Stimulated activated CD4-positive, alpha-beta T cell treated with anti-CD3 and anti-CD28 coated beads, Interleukin-1b, Interleukin-23, amount 100 ng/mL, for 48 hours (primary cell): ENCODE results near the gene HSD11B1L.
A peak's percentile ranks its signal among the peaks of the same experiment; 100 is the strongest.
"Not testable (repeated sequence)": the region's sequence is repeated elsewhere in the genome, so short reads cannot be mapped to it uniquely, and the experiment has no call there.

Experiments used
- DNase-seq: peaks from one replicate; pipeline ENCODE4 v3.0.0-alpha.2; 2020

HSD11B1L gene

DNA sequence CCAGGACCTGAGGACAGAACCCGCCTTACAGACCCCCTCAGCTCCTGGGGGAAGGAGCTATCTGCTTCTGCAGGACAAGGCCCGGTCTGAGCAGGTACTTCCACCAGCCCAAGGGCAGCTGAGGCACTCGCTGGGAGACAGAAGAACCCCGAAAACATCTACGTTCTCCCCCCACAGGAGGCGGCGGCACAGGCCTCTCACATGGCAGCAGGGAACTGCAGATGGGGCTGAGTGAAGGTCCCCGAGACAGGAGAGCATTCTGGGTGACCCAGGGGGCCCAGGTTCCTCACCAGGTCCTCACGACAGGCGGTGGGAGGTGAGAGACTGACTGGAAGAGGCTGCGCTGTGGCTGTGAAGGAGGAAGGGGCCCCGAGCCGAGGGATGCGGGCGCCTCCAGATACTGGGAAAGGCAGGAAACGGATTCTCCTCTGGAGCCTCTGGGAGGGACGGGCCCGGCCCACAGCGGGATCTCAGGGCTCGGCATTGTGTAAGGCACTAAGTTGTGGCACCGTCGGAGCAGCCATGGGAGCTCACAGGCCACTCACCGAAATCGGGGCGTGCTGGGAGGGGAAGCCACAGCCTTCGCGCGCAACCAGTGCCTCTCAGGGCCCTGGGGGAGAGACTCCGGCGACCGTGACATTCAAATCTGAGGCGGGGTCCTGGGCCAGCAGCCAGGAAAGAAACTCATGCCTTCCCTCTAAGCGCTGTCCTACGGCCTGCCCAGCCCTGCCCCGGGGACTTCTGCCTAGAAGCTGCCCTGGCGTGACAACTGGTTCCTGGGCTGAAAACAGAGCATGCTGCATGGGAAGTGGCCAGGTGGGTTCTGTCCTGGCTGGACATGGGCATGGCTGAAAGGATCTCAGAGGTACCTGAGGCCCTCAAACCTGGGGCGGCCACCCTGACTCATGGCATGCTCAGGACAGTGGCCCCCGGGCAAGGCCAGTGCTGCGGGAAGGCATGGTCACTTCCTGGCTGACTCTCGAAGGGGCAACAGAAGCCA is 23.3 kb downstream of the HSD11B1L start:
- no peak for DNase-seq

DNA sequence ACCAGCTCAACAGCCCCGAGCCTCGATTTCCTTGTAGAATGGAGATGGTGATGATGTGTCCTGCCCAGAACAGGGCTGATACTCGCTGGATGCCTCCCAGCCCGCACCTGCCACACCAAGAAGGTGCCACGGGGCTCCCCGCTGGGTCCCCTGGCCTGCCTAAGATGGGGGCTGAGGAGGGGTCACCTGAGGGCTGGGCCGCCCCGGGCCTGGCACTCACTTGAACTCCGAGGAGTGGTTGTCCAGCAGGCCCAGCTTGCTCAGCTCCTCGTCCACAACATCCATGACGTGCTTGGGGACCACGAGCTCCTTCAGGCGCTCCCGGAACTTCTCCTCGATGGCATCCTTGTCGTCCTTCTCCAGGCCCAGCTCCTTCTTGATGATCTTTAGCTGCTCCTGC is 24.7 kb downstream of the HSD11B1L start:
- no peak for DNase-seq

DNA sequence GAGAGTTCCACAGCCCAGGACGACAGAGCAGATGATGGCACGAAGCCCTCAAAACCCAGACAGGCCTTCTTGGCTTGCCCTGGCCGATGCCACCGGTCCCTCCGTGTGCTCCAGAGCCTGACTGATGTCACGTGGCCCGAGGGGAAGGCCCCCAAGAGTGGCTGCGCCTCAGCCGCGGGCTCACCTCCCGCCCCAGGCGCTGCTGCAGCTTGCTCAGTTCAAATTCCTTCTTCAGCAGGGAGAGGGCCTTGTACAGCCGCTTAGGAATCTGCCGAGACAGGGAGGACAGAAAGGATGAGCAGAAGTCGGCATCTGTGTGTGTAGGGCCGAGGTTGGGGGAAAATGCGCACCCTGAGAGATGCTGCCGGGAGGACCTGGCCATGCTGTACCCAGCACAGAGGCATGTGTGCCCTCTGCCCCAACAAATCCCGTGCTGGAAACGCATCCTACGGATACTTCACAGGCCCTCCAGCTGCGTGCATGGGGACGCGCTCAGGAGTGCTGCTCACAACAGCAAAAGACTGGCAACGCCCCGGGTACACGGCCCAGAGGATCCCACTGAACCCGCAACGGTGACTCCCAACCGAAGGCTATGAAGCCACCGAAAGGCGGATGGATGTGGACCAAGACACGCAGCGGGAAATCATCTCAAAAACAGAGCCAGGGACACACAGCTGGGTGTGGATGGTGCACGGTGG is 26.2 kb downstream of the HSD11B1L start:
- DNase-seq: no peak

DNA sequence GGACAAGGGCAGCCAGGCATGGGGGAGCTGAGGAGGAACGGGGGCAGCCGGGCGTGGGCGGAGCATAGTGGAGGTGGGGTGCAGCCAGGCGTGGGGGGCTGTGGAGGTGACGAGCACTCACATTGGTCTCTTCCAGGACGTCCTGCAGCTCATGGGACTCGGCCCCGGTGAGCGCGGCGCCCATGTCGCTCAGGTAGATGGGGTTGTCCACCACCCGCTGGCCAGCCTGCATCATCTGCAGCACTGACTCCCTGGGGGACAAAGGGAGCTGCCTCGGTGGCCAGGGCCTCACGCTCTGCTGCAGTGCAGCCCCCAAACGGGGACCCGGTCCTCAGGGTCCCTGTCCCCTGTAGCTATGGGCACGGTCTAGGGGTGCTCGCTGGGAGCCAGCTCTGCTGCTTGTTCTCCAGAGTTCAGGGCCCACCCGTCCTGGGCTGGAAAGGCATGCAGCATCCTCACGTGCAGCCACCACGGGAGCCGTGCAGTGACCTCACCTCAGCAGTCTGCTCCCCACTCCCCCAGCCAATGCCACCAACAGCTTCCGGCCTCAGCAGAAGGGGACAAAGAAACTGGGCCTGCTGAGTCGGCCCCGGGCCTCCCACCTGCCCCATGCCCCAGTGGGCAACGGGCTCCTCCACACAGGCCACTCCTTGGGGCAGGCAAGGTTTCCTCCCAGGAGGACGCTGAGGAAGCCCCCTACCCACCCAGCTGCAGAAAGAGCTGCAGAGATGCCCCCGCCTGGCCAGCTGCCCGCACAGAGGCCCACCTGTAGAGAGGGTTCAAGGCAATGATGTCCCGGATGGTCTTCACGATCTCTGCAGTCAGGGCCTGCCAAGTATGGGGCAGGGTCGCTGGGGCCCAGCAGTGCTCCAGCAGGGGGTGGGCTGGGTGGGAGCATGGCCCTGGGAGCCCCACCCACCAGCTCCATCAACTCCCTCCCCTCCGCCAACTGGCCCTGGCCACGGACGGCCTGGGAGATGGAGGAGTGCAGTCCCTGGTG is 27.0 kb downstream of the HSD11B1L start:
- DNase-seq: no peak

DNA sequence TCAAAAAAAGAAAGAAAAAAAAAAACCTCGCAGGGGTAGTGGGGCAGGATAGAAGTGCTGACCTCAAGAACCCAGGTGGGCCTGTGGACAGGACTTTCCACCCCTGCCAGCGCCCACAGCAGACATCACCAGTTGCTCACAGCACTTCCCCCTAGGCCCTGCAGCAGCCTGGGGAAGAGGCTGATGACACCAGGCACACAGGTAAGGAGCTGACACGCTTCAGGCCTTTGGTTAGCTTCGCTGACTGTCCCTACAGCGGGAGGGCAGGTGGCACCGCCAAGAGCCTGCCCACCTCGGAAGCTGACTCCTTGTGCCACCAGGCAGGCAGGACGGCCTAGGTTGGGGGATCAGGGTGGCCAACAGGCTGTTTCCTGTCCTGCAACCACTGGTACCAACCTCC is 30.2 kb downstream of the HSD11B1L start:
- DNase-seq: no peak

DNA sequence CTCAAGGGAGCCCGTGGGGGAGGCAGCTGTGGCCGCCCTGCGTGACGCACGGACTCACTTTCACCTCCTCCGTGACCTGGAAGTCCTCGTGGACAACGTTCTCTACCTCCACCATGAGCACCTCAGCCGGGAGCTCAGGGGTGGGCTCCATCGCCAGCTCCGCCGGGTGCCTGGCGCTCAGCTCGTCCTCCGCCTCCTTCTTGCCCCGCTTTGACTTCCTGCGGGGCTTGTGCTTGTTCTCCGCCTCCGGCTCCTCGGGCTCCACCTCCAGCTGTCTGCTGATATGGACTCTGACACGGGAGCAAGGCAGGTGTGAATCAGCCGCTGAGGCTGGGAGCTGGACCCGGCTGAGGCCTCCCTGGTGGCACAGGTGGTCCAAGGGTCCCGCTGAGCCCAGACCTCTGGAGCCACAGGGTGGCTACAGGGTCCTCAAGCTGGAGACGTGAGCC is 30.9 kb downstream of the HSD11B1L start:
- no peak for DNase-seq

DNA sequence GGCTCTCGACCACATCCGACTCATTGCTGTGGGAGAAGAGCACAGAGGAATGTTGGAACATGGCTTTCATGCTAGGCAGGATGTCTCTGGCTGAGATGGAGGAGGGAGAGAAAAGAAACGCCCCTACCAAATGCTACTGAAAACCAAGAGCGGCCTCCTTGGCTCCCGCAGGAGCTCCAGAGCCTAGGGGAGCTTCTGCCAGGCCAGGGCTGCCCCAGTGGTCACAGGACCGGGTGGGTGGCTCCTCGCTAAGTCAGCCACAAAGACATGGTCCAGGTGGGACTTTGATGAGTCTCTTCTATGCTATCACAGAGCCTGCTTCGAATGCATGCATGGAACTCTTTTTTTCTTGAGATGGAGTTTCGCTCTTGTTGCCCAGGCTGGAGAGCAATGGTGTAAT is 32.4 kb downstream of the HSD11B1L start:
- DNase-seq: no peak

DNA sequence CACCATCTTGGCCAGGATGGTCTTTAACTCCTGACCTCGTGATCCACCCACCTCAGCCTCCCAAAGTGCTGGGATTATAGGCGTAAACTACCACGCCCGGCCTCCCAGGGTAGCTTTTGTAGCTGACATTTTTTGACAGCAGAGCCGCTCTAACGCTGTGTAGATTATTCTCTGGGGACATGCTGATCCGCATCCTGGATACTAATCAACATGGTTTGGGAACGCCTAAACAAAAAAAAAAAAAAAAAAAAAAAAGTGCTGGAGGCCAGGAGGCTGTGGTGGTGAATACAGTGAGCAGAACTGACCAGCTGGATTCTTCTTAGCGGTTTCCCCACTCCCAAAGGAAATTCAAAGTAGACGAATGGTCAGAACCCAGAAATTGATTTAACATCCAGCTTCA is 34.0 kb downstream of the HSD11B1L start:
- no peak for DNase-seq

DNA sequence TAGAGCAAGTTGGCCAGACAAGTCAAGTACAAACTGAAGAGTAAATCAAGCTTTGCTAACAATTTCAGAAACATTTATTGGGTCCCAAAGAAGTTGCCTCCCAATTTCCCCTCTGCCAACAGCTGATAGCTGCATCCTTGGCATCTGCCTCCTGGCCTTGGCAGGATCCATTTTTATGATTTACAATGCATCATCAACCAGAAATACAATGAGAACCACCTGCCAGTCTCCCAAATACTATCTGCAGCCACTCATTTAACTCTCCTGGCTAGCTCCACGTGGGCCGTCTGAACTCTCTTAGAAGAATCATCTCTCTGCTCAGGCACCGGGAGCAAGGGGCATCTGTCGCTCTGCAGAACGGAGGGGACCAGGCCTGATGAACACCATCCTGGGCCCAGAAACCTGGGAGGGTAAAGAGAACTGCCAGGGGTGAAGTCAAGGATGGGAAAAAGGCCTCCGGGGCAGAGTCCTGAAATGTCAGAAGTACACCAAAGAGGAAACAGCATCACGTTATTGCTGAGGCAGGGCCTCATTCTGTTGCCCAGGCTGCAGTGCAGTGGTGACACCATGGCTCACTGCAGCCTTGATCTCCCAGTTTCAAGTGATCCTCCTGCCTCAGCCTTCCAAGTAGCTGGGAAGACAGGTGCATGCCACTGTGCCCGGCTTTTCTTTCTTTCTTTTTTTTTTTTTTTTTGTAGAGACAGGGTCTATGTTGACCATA is 36.5 kb downstream of the HSD11B1L start:
- no peak for DNase-seq

DNA sequence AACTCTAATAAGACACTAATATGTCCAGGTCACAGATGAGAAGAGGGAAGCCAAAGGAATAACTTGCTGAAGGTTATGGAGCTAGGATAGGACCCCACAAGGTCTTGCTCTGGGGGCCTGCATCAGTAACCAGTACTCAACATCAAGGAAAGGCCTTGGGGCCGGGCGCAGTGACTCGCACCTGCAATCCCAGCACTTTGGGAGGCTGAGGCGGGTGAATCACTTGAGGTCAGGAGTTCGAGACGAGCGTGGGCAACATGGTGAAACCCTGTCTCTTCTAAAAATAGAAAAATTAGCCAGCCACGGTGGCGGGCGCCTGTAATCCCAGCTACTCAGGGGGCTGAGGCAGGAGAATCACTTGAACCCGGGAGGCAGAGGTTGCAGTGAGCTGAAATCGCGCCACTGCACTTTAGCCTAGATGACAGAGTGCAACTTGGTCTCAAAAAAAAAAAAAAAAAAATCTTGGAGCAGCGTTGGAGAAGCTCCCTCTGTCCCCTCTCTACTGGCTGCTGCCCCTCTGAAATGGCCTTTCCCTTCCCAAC is 37.3 kb downstream of the HSD11B1L start:
- peak; percentile 83 for DNase-seq

DNA sequence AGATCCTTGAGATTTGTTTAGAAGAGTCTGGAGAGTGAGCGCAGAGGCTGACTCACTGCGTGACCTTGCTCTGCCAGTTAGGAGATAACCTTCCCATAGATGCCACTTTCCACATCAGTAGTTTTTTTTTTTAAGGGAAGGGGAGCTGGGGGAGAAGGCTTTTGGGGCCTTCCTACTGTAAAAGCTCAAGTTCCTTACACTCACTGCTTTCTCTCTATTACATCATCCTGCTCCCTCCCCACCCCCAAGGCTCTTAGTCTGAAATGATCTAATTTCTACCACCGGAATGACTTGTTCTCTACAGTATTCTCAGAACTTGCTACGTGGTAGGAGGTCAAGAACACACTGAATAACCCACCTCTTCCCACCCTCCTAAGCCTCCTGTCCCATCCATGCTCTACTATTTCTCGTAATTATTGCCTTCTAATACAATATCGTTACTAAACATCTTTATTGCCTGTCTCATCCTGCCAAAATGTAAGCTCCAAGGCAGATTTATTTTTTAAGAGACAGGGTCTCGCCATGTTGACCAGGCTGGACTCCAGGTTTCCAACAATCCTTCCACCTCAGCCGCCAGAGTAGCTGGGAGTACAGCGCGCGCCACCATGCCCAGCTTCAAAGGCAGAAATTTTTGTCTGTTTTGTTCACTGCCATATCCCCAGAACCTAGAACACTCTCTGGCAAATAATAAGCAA is 37.9 kb downstream of the HSD11B1L start:
- DNase-seq: peak; percentile 72

DNA sequence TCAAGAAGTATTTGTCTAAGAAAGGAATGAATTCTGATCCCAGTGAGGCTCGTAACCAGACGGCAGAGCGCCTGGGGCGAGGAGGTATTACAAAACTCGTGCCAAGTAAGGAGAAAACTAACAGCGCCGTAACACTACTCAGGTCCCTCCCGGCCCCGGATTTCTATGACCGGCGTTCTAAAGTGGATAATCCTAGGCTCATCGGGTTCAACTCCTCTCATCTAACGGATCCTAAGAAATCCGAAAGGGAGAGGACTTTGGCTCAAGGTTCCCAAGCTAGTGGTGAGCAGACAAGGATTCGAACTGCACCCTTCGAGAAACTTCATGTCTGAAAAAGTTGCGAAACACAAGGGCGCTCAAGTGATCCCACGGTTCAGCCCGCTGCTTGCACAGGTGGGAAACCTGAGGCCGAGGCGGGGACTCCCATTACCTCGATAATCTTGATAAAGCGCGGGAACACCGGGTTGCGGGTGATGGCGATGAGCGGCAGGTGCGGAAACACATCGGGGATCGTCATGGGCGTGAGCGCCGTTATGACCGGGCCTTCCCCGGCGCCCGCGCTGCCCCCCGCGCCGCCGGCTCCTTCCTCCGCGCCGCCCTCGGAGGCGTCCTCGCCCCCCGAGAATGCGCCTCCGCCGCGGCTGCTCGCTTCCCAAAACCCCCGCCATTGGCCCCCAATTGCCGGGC is 38.6 kb downstream of the HSD11B1L start:
- peak; percentile 51 for DNase-seq

DNA sequence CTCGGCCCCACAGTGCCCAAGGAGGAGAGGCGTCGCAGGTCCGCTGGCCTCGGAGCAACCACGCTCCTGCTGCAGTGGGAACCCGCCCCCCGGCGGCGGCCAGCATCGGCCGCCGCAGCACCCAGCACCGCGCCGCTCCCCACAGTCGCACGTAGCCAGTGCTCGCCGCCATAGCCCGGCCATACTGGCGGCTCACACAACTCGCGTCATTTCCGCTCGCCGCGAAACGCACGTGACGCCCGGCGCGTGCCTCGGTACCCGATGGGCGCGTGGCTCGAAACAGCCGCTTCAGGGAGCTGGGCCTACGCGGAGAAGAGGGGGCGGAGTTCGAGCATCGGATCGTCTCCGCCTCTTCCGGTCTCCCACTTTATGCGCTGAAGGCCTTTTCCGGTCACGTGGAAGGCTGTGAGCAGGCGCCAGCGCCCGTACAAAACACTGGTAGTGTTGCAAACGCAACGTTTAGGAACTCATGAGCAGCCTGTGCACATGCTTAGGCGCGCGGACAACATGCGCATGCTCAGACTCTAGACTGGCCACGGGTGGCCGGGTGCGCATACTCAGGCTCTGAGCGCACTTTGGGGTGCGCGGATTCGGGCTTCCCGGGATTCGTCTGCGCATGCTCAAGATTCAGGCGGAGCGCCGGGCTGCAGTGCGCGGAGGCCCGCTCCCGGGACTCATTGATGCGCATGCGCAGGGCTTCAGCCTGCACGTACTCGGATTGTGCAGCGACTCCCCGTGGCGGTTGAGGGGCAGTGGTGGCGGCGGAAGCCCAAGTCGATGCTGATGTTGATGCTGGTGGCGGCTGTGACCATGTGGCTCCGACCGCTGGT is 39.3 kb downstream of the HSD11B1L start, which contains the start of the genes CATSPERD and LONP1:
Gene CATSPERD (plus strand): TSS at position 677 of the 830 bp plus-strand sequence. CDS start 101 bp downstream, at position 778.
Gene LONP1 (minus strand): TSS at position 186 of the 830 bp plus-strand sequence. CDS start 14 bp downstream, at position 172.
- peak; percentile 98 for DNase-seq

DNA sequence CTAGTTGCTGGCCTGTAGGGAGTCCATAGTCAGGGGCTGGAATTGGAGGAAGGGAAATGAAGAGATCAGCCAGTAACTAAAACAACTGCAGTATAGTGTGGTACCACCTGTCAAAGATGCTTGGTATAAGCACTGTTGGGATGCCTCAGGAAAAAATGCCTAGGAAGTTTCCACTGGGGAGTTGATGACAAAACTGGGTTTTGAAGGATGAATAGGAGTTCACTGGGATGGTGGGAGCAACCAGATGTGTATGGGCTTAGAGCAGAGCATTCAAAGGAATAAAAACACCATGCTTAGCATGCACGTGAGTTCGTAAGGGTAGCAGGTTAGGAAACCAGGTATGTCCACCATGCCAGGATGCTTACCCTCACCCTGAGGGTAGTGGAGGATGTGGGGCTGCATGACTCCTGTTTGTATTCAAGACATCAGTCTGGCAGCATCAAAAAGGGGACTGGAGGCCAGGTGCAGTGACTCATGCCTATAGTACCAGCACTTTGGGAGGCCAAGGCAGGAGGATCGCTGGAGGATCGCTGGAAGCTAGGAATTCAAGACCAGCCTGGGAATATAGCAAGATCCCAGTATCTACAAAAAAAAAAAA is 46.7 kb downstream of the HSD11B1L start:
- DNase-seq: no peak

DNA sequence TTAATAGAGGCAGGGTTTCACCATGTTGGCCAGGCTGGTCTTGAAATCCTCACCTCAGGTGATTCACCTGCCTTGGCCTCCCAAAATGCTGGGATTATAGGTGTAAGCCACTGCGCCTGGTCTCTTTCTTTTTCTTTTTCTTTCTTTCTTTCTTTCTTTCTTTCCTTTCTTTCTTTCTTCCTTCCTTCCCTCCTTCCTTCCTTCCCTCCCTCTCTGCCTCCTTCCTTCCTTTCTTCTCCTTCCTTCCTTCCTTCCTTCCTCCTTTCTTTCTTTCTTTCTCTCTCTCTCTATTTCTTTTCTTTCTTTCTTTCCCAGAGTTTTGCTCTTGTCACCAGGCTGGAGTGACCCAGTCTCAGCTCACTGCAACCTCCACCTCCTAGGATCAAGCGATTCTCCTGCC is 52.3 kb downstream of the HSD11B1L start:
- not testable (repeated sequence) for DNase-seq
